Gastrocnemius medialis (tissue), 4 donors: ENCODE results near the gene RNF224. TPM values are rescaled to one million over a fixed set of nuclear protein-coding genes. Genes with fewer than 3 reads are reported as not detected.

Experiments used
- ATAC-seq, 2 donors: fragments of 150-250 bp; one replicate each; pipeline ENCODE4 v1.9.1; 2016
- DNase-seq, 2 donors: peaks; one replicate each; pipeline ENCODE4 v3.0.0-alpha.2; 2019
- H3K27ac ChIP-seq, 4 donors: fragments of 200-600 bp; sonication (generic); 1 replicate in 1 of 4; 2 replicates in 3 of 4; pipeline ENCODE4 v1.5.1; 2016 to 2018; ENCODE audit warnings: mild to moderate bottlenecking in 2 of 4, moderate library complexity in 1 of 4
- H3K27me3 ChIP-seq, 3 donors: fragments of 200-600 bp; sonication (generic) in 2 of 3; 1 replicate in 1 of 3; 2 replicates in 2 of 3; pipeline versions ENCODE4 v1.5.1 to v1.6.0; 2016 to 2019; ENCODE audit warnings: mild to moderate bottlenecking in 1 of 3, moderate library complexity in 1 of 3
- H3K36me3 ChIP-seq, 2 donors: fragments of 200-600 bp; sonication (generic) in 1 of 2; one replicate each; pipeline ENCODE4 v1.5.1; 2017 to 2018
- H3K4me1 ChIP-seq, 2 donors: fragments of 200-600 bp; sonication (generic) in 1 of 2; one replicate each; pipeline ENCODE4 v1.5.1; 2016 to 2017; ENCODE audit warnings: mild to moderate bottlenecking in 2 of 2
- H3K4me3 ChIP-seq, 4 donors: fragments of 200-600 bp; sonication (generic) in 3 of 4; 1 replicate in 1 of 4; 2 replicates in 3 of 4; pipeline ENCODE4 v1.5.1; 2016 to 2019; ENCODE audit warnings: mild to moderate bottlenecking in 2 of 4
- H3K9me3 ChIP-seq, 3 donors: fragments of 200-600 bp; sonication (generic) in 2 of 3; 1 replicate in 1 of 3; 2 replicates in 2 of 3; pipeline ENCODE4 v1.5.1; 2016 to 2019
- POLR2A ChIP-seq, 2 donors: fragments of 450-650 bp; IDR thresholded peaks; one replicate each; pipeline ENCODE4 v1.6.1; 2017; ENCODE audit warnings: antibody characterized with exemption in 2 of 2, mild to moderate bottlenecking in 2 of 2, moderate library complexity in 2 of 2
- in situ Hi-C, 4 donors: fragments of 200-750 bp; cut with MboI; loops; one replicate each; pipeline versions ENCODE4 v1.15.0 to v1.8.0; 2017; ENCODE audit warnings: low sequenced_read_pairs in 4 of 4
- intact Hi-C: fragments of 100-400 bp; cut with DNase I; formaldehyde crosslinking; loops from one replicate; pipeline ENCODE4 v1.15.1; 2023; ENCODE audit warnings: low total_unique reads
- total RNA-seq, 4 donors: library from RNA; depleted of rRNA; stranded (reverse); fragments of >200 nt; gene quantifications; one replicate each; pipeline versions ENCODE4 v1.1.0 to v1.2.3, GENCODE V29; 2016
- TF ChIP-seq, protein P1 (sequence below), 5 experiments: fragments of 450-650 bp in 3 of 5; fragments of 200-600 bp in 2 of 5; sonication (generic) in 2 of 5; IDR thresholded peaks in 4 of 5; conservative IDR thresholded peaks in 1 of 5; 1 replicate in 4 of 5; 2 replicates in 1 of 5; pipeline ENCODE4 v1.5.1; 2016 to 2019; ENCODE audit warnings: antibody characterized with exemption in 5 of 5, mild to moderate bottlenecking in 3 of 5, moderate library complexity in 3 of 5

The RNF224 gene
- total RNA-seq, result not detected

DNA sequence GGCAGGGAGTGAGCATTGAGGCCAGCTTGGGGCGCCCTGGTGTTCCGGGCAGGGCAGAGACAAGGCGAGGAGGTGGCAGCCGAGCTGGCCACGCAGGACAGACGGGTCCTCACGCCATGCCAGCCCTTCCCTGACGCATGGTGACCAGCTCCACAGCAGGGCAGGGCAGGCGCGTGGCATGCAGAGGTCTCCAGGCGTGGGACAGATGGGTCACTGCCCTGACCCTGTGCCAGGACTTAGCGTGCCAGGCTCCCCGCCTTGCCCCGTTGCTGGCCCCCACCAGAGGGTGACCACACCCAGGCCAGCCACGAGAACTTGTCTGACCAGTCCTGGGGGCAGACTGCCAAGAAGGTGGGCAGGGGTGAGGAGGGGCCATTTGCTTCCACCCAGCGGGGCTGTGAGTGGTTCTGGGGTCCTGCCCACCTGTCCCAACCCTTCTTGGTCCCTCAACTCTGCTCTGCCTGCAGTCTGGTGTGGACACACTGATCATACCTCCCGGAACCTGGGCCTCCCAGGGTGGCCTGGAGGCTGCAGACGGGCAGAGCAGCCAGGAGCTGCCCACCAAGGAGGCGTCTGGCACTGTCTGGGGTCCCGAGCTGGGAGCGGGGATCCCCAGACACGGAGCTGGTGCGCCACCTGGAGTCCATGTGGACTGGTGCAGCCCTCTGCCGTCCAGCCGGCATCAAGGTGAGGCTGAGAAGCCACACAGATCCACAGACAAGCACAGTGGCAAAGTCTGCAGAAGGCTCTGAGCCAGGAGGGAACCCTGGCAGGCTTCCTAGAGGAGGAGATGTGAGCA is at the start of gene RNF224:
Gene RNF224, plus strand, starts transcription at position 449 of the 799 bp plus-strand sequence. CDS start 834 bp downstream, outside the sequence.
- Histone ChIP-seq H3K4me1 (peaks cover 8 to 14% of the 10 kb centered on the region in 2 donors), H3K9me3 (no peaks in the 10 kb centered on the region), H3K27ac (no peak within 1 kb of the TSS), H3K4me3 (no peak within 1 kb of the TSS), H3K27me3 (peaks cover 28 to 36% (median 31%) of the 10 kb centered on the region in 3 donors), H3K36me3 (no peaks in the 10 kb centered on the region)
- peak; percentile 33 to 59 for DNase-seq
- intact Hi-C loops (loop anchor here (2.0 kb wide), 1 partner anchor 108 kb away; no protein-coding TSS in a partner anchor), in situ Hi-C loops (loop anchor here in 1 of 4 donors (10.0 kb wide), 1 partner anchor 102 kb away; no protein-coding TSS in a partner anchor)
- TF ChIP-seq, protein P1, sequence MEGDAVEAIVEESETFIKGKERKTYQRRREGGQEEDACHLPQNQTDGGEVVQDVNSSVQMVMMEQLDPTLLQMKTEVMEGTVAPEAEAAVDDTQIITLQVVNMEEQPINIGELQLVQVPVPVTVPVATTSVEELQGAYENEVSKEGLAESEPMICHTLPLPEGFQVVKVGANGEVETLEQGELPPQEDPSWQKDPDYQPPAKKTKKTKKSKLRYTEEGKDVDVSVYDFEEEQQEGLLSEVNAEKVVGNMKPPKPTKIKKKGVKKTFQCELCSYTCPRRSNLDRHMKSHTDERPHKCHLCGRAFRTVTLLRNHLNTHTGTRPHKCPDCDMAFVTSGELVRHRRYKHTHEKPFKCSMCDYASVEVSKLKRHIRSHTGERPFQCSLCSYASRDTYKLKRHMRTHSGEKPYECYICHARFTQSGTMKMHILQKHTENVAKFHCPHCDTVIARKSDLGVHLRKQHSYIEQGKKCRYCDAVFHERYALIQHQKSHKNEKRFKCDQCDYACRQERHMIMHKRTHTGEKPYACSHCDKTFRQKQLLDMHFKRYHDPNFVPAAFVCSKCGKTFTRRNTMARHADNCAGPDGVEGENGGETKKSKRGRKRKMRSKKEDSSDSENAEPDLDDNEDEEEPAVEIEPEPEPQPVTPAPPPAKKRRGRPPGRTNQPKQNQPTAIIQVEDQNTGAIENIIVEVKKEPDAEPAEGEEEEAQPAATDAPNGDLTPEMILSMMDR (IDR thresholded peaks at IDR 0.05 in 4 of 5, conservative IDR thresholded peaks at IDR 0.05 in 1 of 5), result peak; percentile 77 to 92 (median 85)
- no peak for TF ChIP-seq POLR2A (IDR thresholded peaks at IDR 0.05)
- no peak for ATAC-seq

DNA sequence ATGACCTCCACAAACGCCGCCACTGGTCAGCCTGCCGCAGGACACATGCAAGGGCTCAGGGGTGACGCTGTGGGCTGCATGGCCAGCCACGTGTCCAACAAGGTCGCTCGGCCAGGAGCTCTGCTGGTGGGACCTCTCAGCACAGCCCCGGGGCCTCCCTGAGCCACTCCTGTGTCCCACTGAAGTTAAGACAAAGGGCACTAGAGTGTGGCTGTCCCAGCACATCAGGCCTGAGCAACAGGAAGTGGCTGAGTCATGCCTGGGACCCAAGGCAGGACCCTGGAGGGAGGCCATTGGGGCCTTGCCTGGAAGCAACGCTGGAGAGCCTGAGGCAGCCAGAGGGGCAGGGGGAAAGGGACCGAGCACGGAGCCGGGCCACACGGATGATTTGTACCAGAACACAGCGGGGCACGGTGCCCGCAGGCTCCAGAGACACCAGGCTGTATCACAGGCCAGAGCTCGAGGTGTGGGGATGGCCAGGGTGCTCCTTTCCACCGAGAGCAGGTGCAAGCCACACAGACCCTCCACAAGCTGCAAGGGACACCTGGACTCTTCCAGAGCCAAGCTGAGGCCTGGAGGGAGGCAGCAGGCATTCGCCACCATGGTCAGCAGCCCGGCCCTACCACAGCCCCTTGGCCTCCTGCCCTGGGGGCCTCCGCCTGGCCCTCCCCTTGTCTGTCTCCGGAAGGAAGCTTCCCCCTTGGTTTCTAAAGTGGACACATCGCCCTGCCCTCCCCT is 48.9 kb upstream of the RNF224 start:
- Histone ChIP-seq H3K9me3 (no peaks in the 10 kb centered on the region), H3K27ac (no peak overlapping the region), H3K4me1 (no peaks in the 10 kb centered on the region), H3K27me3 (no peaks in the 10 kb centered on the region), H3K4me3 (no peak overlapping the region), H3K36me3 (peaks cover 3 to 53% of the 10 kb centered on the region in 2 donors)
- no peak for DNase-seq
- no peak for TF ChIP-seq POLR2A (IDR thresholded peaks at IDR 0.05)
- TF ChIP-seq, protein P1 (IDR thresholded peaks at IDR 0.05 in 4 of 5, conservative IDR thresholded peaks at IDR 0.05 in 1 of 5), result no peak
- intact Hi-C loops (no loop called here), in situ Hi-C loops (no loop called here)
- no peak for ATAC-seq

DNA sequence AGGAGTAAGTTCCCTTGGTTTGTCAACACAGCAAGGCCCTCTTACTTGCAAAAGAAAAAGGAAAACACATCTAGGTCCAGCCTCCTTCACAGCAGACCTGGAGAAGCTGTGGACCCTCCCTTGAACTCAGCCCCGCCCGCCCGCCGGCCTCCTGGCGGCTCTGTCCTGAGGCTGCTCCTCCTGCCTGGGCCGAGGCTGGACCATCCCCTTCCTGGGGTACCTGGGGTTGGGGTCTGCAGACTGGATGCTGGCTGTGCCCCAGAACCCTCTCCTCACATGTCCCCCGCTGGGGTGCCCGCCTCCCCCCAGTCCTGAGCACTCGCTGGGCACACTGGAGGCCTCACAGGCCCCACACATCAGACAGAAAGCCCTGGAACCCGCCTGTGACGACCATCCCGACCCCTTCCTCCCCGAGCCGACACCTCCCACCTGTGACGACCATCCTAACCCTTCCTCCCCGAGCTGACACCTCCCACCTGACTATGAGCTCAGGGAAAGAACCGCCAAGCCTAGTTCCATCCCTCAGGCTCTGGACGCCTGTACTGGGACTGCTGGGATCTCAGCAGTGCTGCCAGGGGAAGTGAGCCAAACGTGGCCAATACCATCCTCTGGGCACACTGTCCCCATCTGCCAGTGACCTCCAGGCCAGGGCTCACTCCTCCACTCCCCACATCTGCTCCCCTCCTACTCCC is 48.2 kb upstream of the RNF224 start:
- intact Hi-C loops (no loop called here), in situ Hi-C loops (no loop called here)
- H3K4me3 ChIP-seq, result no peak overlapping the region
- H3K4me1 ChIP-seq, result no peaks in the 10 kb centered on the region
- H3K36me3 ChIP-seq, result peaks cover 3 to 61% of the 10 kb centered on the region in 2 donors
- DNase-seq (no peak), ATAC-seq (no peak)
- TF ChIP-seq POLR2A (IDR thresholded peaks at IDR 0.05), result no peak
- TF ChIP-seq, protein P1 (IDR thresholded peaks at IDR 0.05 in 4 of 5, conservative IDR thresholded peaks at IDR 0.05 in 1 of 5), result no peak
- no peaks in the 10 kb centered on the region for H3K27me3 ChIP-seq
- H3K9me3 ChIP-seq, result no peaks in the 10 kb centered on the region
- no peak overlapping the region for H3K27ac ChIP-seq

DNA sequence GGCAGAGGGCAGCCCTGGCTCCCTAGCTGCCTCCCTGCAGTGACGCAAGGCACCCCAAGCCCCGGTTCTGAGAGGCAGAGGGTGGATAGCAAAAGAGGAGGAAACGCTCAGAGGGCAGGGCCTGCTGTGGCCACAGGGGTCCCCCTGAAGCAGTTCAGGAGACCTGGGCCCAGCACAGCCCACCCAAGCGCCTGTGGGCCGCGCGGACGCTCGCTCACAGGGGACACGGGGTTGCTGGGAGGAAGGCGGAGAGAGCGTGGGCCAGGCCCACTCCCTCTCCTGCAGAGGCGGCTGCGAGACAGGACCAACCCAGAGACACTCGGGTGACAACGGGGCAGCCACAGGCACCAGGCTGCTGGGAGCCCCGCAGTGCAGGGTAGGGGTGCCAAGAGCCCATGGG is 47.5 kb upstream of the RNF224 start:
- Histone ChIP-seq H3K36me3 (peaks cover 3 to 67% of the 10 kb centered on the region in 2 donors), H3K4me1 (no peaks in the 10 kb centered on the region), H3K27me3 (no peaks in the 10 kb centered on the region), H3K27ac (no peak overlapping the region), H3K9me3 (no peaks in the 10 kb centered on the region), H3K4me3 (no peak overlapping the region)
- TF ChIP-seq, protein P1 (IDR thresholded peaks at IDR 0.05 in 4 of 5, conservative IDR thresholded peaks at IDR 0.05 in 1 of 5), result no peak
- no peak for TF ChIP-seq POLR2A (IDR thresholded peaks at IDR 0.05)
- in situ Hi-C loops, result no loop called here
- intact Hi-C loops, result no loop called here
- no peak for ATAC-seq
- no peak for DNase-seq
